ENCODE results near the gene DIP2C.

GRCh38 chr10:338171-339037 lies 351.1 kb downstream of the DIP2C start:
- TF ChIP-seq POLR2A (IDR thresholded peaks at IDR 0.05; ENCODE audit: low read depth, low read length) (no peak), POLR2AphosphoS5 (IDR thresholded peaks at IDR 0.05; ENCODE audit: low read depth, low read length) (no peak), TAF1 (IDR thresholded peaks at IDR 0.05; ENCODE audit: borderline replicate concordance, low read depth, low read length) (no peak)

Measured in GM12892 (cell line).